WERI-Rb-1 (cell line): ENCODE results near the gene CTNNA3.

ENCODE experiments used
- DNase-seq: peaks from one replicate; pipeline ENCODE4 v3.0.0-alpha.2; 2020
- H3K27ac ChIP-seq: fragments of 250-450 bp; sonication (Bioruptor Pico); 2 replicates; pipeline ENCODE4 v1.5.1; 2020; ENCODE audit warnings: mild to moderate bottlenecking, moderate library complexity
- H3K27me3 ChIP-seq: fragments of 250-450 bp; sonication (Bioruptor Pico); 2 replicates; pipeline ENCODE4 v1.5.1; 2021; ENCODE audit warnings: mild to moderate bottlenecking, low read depth, moderate library complexity; ENCODE audit not compliant: insufficient read depth, severe bottlenecking
- H3K36me3 ChIP-seq: fragments of 250-450 bp; sonication (Bioruptor Pico); 2 replicates; pipeline ENCODE4 v1.5.1; 2020; ENCODE audit warnings: mild to moderate bottlenecking, moderate library complexity
- H3K4me3 ChIP-seq: 2 replicates; pipeline ENCODE4 v1.5.1; 2011; ENCODE audit warnings: low read depth, mild to moderate bottlenecking, control low read depth, low read length
- H3K9me3 ChIP-seq: fragments of 250-450 bp; sonication (Bioruptor Pico); 2 replicates; pipeline ENCODE4 v1.5.1; 2021; ENCODE audit warnings: mild to moderate bottlenecking, moderate library complexity; ENCODE audit not compliant: severe bottlenecking
- CTCF ChIP-seq: IDR thresholded peaks from 2 replicates; pipeline ENCODE4 v1.5.1; 2011; ENCODE audit warnings: low read depth, mild to moderate bottlenecking, control low read depth, inconsistent platforms, low read length

CTNNA3 gene

GRCh38 chr10:66860376-66860945, 835.5 kb downstream of the CTNNA3 start:
- no peak overlapping the region for H3K4me3 ChIP-seq
- no peaks in the 10 kb centered on the region for H3K27me3 ChIP-seq
- no peaks in the 10 kb centered on the region for H3K36me3 ChIP-seq
- DNase-seq: no peak
- no peak overlapping the region for H3K27ac ChIP-seq
- TF ChIP-seq CTCF: no peak
- no peaks in the 10 kb centered on the region for H3K9me3 ChIP-seq

GRCh38 chr10:66852811-66853210, 843.2 kb downstream of the CTNNA3 start:
- peak overlapping the region; percentile 51 for H3K27ac ChIP-seq
- TF ChIP-seq CTCF: no peak
- H3K36me3 ChIP-seq: no peaks in the 10 kb centered on the region
- H3K9me3 ChIP-seq: no peaks in the 10 kb centered on the region
- peak; percentile 17 for DNase-seq
- no peak overlapping the region for H3K4me3 ChIP-seq
- no peaks in the 10 kb centered on the region for H3K27me3 ChIP-seq

GRCh38 chr10:66848856-66849255, 847.1 kb downstream of the CTNNA3 start:
- Histone ChIP-seq H3K36me3 (no peaks in the 10 kb centered on the region), H3K9me3 (no peaks in the 10 kb centered on the region), H3K4me3 (no peak overlapping the region), H3K27me3 (no peaks in the 10 kb centered on the region), H3K27ac (no peak overlapping the region)
- no peak for DNase-seq
- TF ChIP-seq CTCF: no peak

- H3K4me3 ChIP-seq: no peak overlapping the region
- no peak for TF ChIP-seq CTCF
- no peak overlapping the region for H3K27ac ChIP-seq
- H3K27me3 ChIP-seq: no peaks in the 10 kb centered on the region
- DNase-seq: no peak
- H3K36me3 ChIP-seq: no peaks in the 10 kb centered on the region
- H3K9me3 ChIP-seq: no peaks in the 10 kb centered on the region
These were observed 851.6 kb downstream of the CTNNA3 start for GRCh38 chr10:66844176-66844942.

GRCh38 chr10:66843396-66843795, 852.6 kb downstream of the CTNNA3 start:
- H3K9me3 ChIP-seq: no peaks in the 10 kb centered on the region
- H3K27ac ChIP-seq: no peak overlapping the region
- no peaks in the 10 kb centered on the region for H3K36me3 ChIP-seq
- H3K27me3 ChIP-seq: no peaks in the 10 kb centered on the region
- no peak overlapping the region for H3K4me3 ChIP-seq
- DNase-seq: no peak
- no peak for TF ChIP-seq CTCF
